A549 (cell line): Measurements from ENCODE around the gene ZER1. TPM values are rescaled to one million over a fixed set of nuclear protein-coding genes. Genes with fewer than 3 reads are reported as not detected.
"Not testable (repeated sequence)": the region's sequence is repeated elsewhere in the genome, so short reads cannot be mapped to it uniquely, and the experiment has no call there.

ENCODE experiments used
- ATAC-seq, 2 experiments: fragments of 200-7000 bp in 1 of 2; fragments of >200 bp in 1 of 2; cut with Nextera tagmentation in 1 of 2; cut with Tn5 transposase in 1 of 2; 3 replicates each; pipeline versions ENCODE4 v1.8.0 to v1.9.1; 2018 to 2020; ENCODE audit warnings: mild to moderate bottlenecking in 1 of 2, moderate library complexity in 1 of 2
- CTCF ChIA-PET: fragments of 300-600 bp; sonication (Branson Sonifier 250); formaldehyde crosslinking; extraction: SDS; loops from one replicate; lab custom pipeline; 2021; ENCODE audit warnings: antibody characterized with exemption, inconsistent platforms; lab: Yijun Ruan, JAX
- POLR2A ChIA-PET: fragments of 350-600 bp; formaldehyde crosslinking; extraction: SDS; loops from one replicate; lab custom pipeline; 2021; ENCODE audit warnings: antibody characterized with exemption, inconsistent platforms; lab: Yijun Ruan, JAX
- DNase-seq, 2 experiments: peaks; one replicate each; pipeline versions ENCODE4 v3.0.0 to v3.0.0-alpha.2; 2011 to 2016; ENCODE audit warnings: low read depth in 1 of 2, low spot score in 1 of 2
- FAIRE-seq: peaks from 2 replicates; lab custom pipeline; 2011; peaks lifted over from hg19 to GRCh38; lab: Jason Lieb, UNC
- H3K27ac ChIP-seq, 2 experiments: fragments of >200 bp; sonication (Bioruptor Twin); formaldehyde crosslinking; 3 replicates each; pipeline ENCODE4 v1.5.1; 2016 to 2017
- H3K4me1 ChIP-seq: fragments of >200 bp; sonication (Bioruptor Twin); formaldehyde crosslinking; 3 replicates; pipeline ENCODE4 v1.6.1; 2016
- H3K4me2 ChIP-seq: fragments of >200 bp; sonication (Bioruptor Twin); formaldehyde crosslinking; 3 replicates; pipeline ENCODE4 v1.6.1; 2016
- H3K4me3 ChIP-seq: fragments of >200 bp; sonication (Bioruptor Twin); formaldehyde crosslinking; 3 replicates; pipeline ENCODE4 v1.5.1; 2016
- H3K9me3 ChIP-seq: fragments of >200 bp; sonication (Bioruptor Twin); formaldehyde crosslinking; 3 replicates; pipeline ENCODE4 v1.6.1; 2016
- CEBPB ChIP-seq, 2 experiments: fragments of >200 bp in 1 of 2; sonication (Bioruptor Twin) in 1 of 2; formaldehyde crosslinking in 1 of 2; IDR thresholded peaks; 2 replicates each; pipeline ENCODE4 v1.6.1; 2012 to 2016
- CHD2 ChIP-seq: fragments of 150-350 bp; IDR thresholded peaks from 2 replicates; pipeline ENCODE4 v1.6.1; 2014; ENCODE audit warnings: low read length; ENCODE audit not compliant: partially characterized antibody
- EHMT2 ChIP-seq: fragments of 200-600 bp; sonication (generic); IDR thresholded peaks from 2 replicates; pipeline ENCODE4 v1.6.1; 2016; ENCODE audit warnings: antibody characterized with exemption, low read depth, mild to moderate bottlenecking, moderate library complexity
- ESRRA ChIP-seq: fragments of 150-350 bp; IDR thresholded peaks from 2 replicates; pipeline ENCODE4 v1.6.1; 2014; ENCODE audit warnings: mild to moderate bottlenecking, low read length, borderline replicate concordance
- FOSL2 ChIP-seq, 2 experiments: fragments of 450-650 bp in 1 of 2; fragments of >200 bp in 1 of 2; sonication (Bioruptor Twin) in 1 of 2; formaldehyde crosslinking; IDR thresholded peaks; 2 replicates each; pipeline versions ENCODE4 v1.5.0 to v1.6.1; 2016 to 2020; ENCODE audit warnings: mild to moderate bottlenecking in 1 of 2, moderate library complexity in 1 of 2
- GATA3 ChIP-seq: IDR thresholded peaks from 2 replicates; pipeline ENCODE4 v1.6.1; 2012; ENCODE audit warnings: borderline replicate concordance
- HDAC2 ChIP-seq: fragments of 200-600 bp; sonication (generic); IDR thresholded peaks from 2 replicates; pipeline ENCODE4 v1.6.1; 2016
- HEYL ChIP-seq: fragments of 250-450 bp; sonication (Bioruptor Pico); IDR thresholded peaks from 2 replicates; pipeline ENCODE4 v1.8.0; 2021; ENCODE audit warnings: mild to moderate bottlenecking, moderate library complexity
- HOXA7 ChIP-seq: fragments of 250-450 bp; sonication (Bioruptor Pico); IDR thresholded peaks from 2 replicates; pipeline ENCODE4 v1.5.0; 2020; ENCODE audit warnings: mild to moderate bottlenecking, moderate library complexity
- HOXB5 ChIP-seq: fragments of 250-450 bp; sonication (Bioruptor Pico); IDR thresholded peaks from 2 replicates; pipeline ENCODE4 v1.5.0; 2020; ENCODE audit warnings: mild to moderate bottlenecking, moderate library complexity
- JUNB ChIP-seq: fragments of >200 bp; sonication (Bioruptor Twin); formaldehyde crosslinking; IDR thresholded peaks from 2 replicates; pipeline ENCODE4 v1.6.1; 2016
- MAFK ChIP-seq: fragments of 450-650 bp; IDR thresholded peaks from 2 replicates; pipeline ENCODE4 v1.6.1; 2014; ENCODE audit not compliant: partially characterized antibody
- MAZ ChIP-seq: fragments of 150-350 bp; IDR thresholded peaks from 2 replicates; pipeline ENCODE4 v1.6.1; 2014; ENCODE audit warnings: antibody characterized with exemption, low read depth, low read length, borderline replicate concordance
- MYC ChIP-seq: IDR thresholded peaks from 2 replicates; pipeline ENCODE4 v1.6.1; 2012; ENCODE audit warnings: mild to moderate bottlenecking, inconsistent platforms, low read length, improper control_type of control experiment, borderline replicate concordance
- NPAS2 ChIP-seq: fragments of 250-450 bp; sonication (Bioruptor Pico); IDR thresholded peaks from 2 replicates; pipeline ENCODE4 v1.8.0; 2022; ENCODE audit warnings: mild to moderate bottlenecking, moderate library complexity, borderline replicate concordance
- POLR2A ChIP-seq: IDR thresholded peaks from 2 replicates; pipeline ENCODE4 v1.6.1; 2012; ENCODE audit warnings: mild to moderate bottlenecking, low read length
- POLR2AphosphoS2 ChIP-seq: conservative IDR thresholded peaks from 2 replicates; pipeline ENCODE4 v1.6.1; 2012; ENCODE audit warnings: low read length, improper control_type of control experiment, inconsistent platforms
- RARB ChIP-seq: fragments of 250-450 bp; sonication (Bioruptor Pico); IDR thresholded peaks from 2 replicates; pipeline ENCODE4 v1.8.0; 2021; ENCODE audit warnings: mild to moderate bottlenecking, moderate library complexity
- RNF2 ChIP-seq: fragments of 200-600 bp; sonication (generic); IDR thresholded peaks from 2 replicates; pipeline ENCODE4 v1.6.1; 2016; ENCODE audit warnings: low read depth, mild to moderate bottlenecking, antibody characterized with exemption, moderate library complexity, borderline replicate concordance
- SMC3 ChIP-seq: fragments of >200 bp; sonication (Bioruptor Twin); formaldehyde crosslinking; IDR thresholded peaks from 3 replicates; pipeline ENCODE4 v1.6.1; 2018; ENCODE audit warnings: inconsistent platforms
- TFCP2L1 ChIP-seq: fragments of 250-450 bp; sonication (Bioruptor Pico); IDR thresholded peaks from 2 replicates; pipeline ENCODE4 v1.5.0; 2021; ENCODE audit warnings: mild to moderate bottlenecking
- TP53 ChIP-seq: fragments of 250-450 bp; sonication (Bioruptor Pico); IDR thresholded peaks from 2 replicates; pipeline ENCODE4 v1.5.0; 2021; ENCODE audit warnings: mild to moderate bottlenecking, moderate library complexity
- ZSCAN20 ChIP-seq: fragments of 250-450 bp; sonication (Bioruptor Pico); IDR thresholded peaks from 2 replicates; pipeline ENCODE4 v1.8.0; 2022; ENCODE audit warnings: mild to moderate bottlenecking, moderate library complexity
- WGBS: methylation state at CpG from one replicate; pipeline ENCODE4 v1.1.6; 2017; ENCODE audit errors: missing lambda C conversion rate; 5-methylcytosine and 5-hydroxymethylcytosine counted together
- polyA plus RNA-seq, 4 experiments: library from polyadenylated mRNA; depleted of rRNA in 3 of 4; stranded (reverse); fragments of >200 nt; fragmentation: RNase III in 1 of 4; extraction: RNeasy Plus Mini Kit Qiagen cat#74134 plus additional on column Dnase treatment in 1 of 4; gene quantifications; 2 replicates in 3 of 4; 3 replicates in 1 of 4; pipeline ENCODE4 v1.2.3, GENCODE V29; 2011 to 2017
- TF ChIP-seq, protein P1 (sequence below): IDR thresholded peaks from 2 replicates; pipeline ENCODE4 v1.6.1; 2012
- TF ChIP-seq, protein P2 (sequence below): fragments of 250-450 bp; sonication (Bioruptor Pico); IDR thresholded peaks from 2 replicates; pipeline ENCODE4 v1.5.0; 2020; ENCODE audit warnings: low read depth, mild to moderate bottlenecking, moderate library complexity
- TF ChIP-seq, protein P3 (sequence below): fragments of 150-350 bp; IDR thresholded peaks from 2 replicates; pipeline ENCODE4 v1.6.1; 2014; ENCODE audit warnings: low read depth, mild to moderate bottlenecking, low read length
- TF ChIP-seq, protein P4 (sequence below): fragments of >200 bp; sonication (Bioruptor Twin); formaldehyde crosslinking; IDR thresholded peaks from 3 replicates; pipeline ENCODE4 v1.5.1; 2016

The ZER1 gene
- polyA plus RNA-seq, 2 of the 4 experiments (the other 2 are of a cell fraction) = 9.1 to 13.4 TPM

DNA sequence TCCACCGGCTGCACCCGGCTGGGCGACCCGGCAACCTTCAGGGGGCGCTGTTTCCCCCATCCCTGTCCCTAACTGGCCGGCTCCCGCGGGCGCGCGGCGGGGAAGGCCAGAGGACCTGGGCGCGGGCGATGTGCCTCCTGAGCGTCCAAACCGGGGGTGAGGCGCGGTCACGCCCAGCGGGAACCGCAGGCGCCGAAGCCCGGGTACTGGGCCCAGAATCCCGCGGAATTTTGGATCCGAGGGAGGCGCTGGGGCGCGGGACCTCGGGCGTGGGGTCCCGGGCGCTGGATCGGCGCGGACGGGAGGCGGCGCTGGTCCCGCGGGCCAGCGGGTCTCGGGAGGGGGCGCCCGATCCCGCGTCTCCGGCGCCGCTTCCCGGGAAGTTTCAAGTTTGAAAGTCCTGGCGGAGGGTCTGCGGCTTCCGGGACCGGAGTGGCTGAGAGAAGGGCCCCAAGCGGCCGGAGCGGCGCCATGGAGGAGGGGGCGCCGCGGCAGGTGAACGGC is 69.2 kb downstream of the ZER1 start, which contains the start of gene PKN3 (continued):
- TF ChIP-seq, protein P1, sequence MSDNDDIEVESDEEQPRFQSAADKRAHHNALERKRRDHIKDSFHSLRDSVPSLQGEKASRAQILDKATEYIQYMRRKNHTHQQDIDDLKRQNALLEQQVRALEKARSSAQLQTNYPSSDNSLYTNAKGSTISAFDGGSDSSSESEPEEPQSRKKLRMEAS = peak; percentile 66
- TF ChIP-seq HOXB5 (CRISPR knock-in tag) = no peak
- peak; percentile 68; the same call in 2 of the 3 replicates for TF ChIP-seq SMC3
- TF ChIP-seq MYC = no peak
- TF ChIP-seq MAZ = no peak; the same call in 1 of the 2 replicates
- TF ChIP-seq HOXA7 (CRISPR knock-in tag) = no peak
- TF ChIP-seq RARB (CRISPR knock-in tag) = no peak
- peak; percentile 25 for TF ChIP-seq POLR2A
- TF ChIP-seq CEBPB (IDR thresholded peaks at IDR 0.05) = no peak
- TF ChIP-seq TFCP2L1 (CRISPR knock-in tag) = peak; percentile 48; the same call in 1 of the 2 replicates
- TF ChIP-seq CHD2 = peak; percentile 25
- TF ChIP-seq POLR2AphosphoS2 = no peak
- TF ChIP-seq, protein P2, sequence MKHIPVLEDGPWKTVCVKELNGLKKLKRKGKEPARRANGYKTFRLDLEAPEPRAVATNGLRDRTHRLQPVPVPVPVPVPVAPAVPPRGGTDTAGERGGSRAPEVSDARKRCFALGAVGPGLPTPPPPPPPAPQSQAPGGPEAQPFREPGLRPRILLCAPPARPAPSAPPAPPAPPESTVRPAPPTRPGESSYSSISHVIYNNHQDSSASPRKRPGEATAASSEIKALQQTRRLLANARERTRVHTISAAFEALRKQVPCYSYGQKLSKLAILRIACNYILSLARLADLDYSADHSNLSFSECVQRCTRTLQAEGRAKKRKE (CRISPR knock-in tag) = no peak
- TF ChIP-seq ZSCAN20 (CRISPR knock-in tag) = no peak
- TF ChIP-seq, protein P3, sequence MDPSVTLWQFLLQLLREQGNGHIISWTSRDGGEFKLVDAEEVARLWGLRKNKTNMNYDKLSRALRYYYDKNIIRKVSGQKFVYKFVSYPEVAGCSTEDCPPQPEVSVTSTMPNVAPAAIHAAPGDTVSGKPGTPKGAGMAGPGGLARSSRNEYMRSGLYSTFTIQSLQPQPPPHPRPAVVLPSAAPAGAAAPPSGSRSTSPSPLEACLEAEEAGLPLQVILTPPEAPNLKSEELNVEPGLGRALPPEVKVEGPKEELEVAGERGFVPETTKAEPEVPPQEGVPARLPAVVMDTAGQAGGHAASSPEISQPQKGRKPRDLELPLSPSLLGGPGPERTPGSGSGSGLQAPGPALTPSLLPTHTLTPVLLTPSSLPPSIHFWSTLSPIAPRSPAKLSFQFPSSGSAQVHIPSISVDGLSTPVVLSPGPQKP = no peak
- TF ChIP-seq MAFK = no peak
- TF ChIP-seq GATA3 = no peak
- TF ChIP-seq HDAC2 = no peak
- TF ChIP-seq, protein P4, sequence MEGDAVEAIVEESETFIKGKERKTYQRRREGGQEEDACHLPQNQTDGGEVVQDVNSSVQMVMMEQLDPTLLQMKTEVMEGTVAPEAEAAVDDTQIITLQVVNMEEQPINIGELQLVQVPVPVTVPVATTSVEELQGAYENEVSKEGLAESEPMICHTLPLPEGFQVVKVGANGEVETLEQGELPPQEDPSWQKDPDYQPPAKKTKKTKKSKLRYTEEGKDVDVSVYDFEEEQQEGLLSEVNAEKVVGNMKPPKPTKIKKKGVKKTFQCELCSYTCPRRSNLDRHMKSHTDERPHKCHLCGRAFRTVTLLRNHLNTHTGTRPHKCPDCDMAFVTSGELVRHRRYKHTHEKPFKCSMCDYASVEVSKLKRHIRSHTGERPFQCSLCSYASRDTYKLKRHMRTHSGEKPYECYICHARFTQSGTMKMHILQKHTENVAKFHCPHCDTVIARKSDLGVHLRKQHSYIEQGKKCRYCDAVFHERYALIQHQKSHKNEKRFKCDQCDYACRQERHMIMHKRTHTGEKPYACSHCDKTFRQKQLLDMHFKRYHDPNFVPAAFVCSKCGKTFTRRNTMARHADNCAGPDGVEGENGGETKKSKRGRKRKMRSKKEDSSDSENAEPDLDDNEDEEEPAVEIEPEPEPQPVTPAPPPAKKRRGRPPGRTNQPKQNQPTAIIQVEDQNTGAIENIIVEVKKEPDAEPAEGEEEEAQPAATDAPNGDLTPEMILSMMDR = peak; percentile 99
- no peak for TF ChIP-seq NPAS2
- TF ChIP-seq TP53 (CRISPR knock-in tag) = 0 out of 2 replicates have a peak, but pooled peaks have one; percentile 30
- no peak for TF ChIP-seq JUNB
- no peak for TF ChIP-seq HEYL (CRISPR knock-in tag)
- TF ChIP-seq ESRRA = no peak
- TF ChIP-seq EHMT2 = no peak

DNA sequence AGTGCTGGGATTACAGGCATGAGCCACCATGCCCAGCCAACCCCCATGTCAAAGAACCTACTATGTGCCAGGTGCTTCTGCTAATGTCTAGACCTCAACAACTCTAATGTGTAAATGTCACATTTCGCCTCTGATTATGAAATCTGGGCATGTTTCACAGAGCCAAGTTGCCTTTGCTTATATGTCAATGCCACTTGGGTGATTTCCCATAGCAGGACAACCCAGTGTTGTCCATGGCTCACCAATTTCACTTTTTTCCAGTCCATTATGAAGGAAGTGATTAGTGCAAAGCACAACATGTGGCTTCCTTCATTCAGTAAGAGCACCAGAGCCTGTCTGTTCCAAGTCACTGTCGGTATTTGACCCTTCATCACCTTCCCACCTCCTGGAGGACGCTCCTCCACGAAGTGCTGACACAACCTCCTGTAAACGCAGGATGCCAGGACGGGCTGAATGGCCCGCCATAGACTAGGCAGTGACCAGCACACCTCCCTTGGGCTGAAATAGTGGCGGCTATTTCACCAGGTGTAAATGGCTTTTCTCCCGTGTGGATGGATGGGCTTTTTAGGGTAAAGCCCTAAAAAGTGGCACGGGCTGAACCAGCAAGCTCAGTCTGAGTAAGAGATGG is 70.4 kb downstream of the ZER1 start:
- POLR2A ChIA-PET = no interaction called here
- peaks cover 14% of the 10 kb centered on the region for H3K4me1 ChIP-seq
- 89% methylated on average over 10 of the region's 10 CpGs for WGBS

DNA sequence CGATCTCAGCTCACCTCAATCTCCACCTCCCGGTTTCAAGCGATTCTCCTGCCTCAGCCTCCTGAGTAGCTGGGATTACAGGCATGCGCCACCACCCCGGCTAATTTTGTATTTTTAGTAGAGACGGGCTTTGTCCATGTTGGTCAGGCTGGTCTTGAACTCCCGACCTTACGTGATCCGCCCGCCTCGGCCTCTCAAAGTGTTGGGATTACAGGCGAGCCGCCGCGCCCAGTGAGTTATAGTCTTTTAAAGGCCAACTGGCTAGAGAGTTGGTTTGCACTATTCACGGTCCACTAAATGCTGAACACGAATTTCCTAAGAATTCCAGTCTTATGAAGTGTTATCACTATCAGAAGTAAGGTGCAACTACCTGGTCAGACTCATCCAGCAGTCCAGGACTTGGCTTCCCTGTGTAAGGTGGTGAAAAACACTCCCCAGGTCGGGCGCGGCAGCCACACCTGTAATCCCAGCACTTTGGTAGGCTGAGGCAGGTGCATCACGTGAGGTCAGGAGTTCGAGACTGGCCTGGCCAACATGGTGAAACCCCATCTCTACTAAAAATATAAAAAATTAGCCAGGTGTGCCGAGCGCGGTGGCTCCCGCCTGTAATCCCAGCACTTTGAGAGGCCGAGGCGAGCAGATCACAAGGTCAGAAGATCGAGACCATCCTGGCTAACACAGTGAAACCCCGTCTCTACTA is 72.5 kb downstream of the ZER1 start:
- not testable (repeated sequence) for H3K9me3 ChIP-seq, ATAC-seq, FAIRE-seq, H3K27ac ChIP-seq, H3K4me3 ChIP-seq, H3K4me2 ChIP-seq, DNase-seq
- ChIA-PET POLR2A (interaction anchor here (0.6 to 1.1 kb wide), 2 partner anchors 10 to 53 kb away, joined by 3 to 4 read pairs; partner anchors contain the start of gene SET), CTCF (interaction anchor here (1.1 to 3.6 kb wide), 7 partner anchors 8 to 261 kb away, joined by 3 to 44 read pairs (median 4); no protein-coding TSS in a partner anchor)
- 93% methylated on average over 30 of the region's 30 CpGs for WGBS
- peaks cover 14% of the 10 kb centered on the region for H3K4me1 ChIP-seq

More for the DNA sequence above, 70.4 kb downstream of the ZER1 start:
- TF ChIP-seq POLR2A (no peak), FOSL2 (IDR thresholded peaks at IDR 0.05) (no peak), FOSL2 (CRISPR knock-in tag; IDR thresholded peaks at IDR 0.05) (no peak), RNF2 (no peak)
- Histone ChIP-seq H3K9me3 (no peaks in the 10 kb centered on the region), H3K27ac (no peak overlapping the region), H3K4me3 (no peak overlapping the region), H3K4me2 (no peak overlapping the region)
- ATAC-seq = no peak
- FAIRE-seq = no peak
- DNase-seq = no peak
- CTCF ChIA-PET = interaction anchor here (0.7 to 3.6 kb wide), 14 partner anchors 10 to 344 kb away, joined by 3 to 44 read pairs (median 7); no protein-coding TSS in a partner anchor
